Small intestine (tissue), 7 donors: Measurements from ENCODE around the gene ADAMTSL2. TPM values are rescaled to one million over a fixed set of nuclear protein-coding genes. Genes with fewer than 3 reads are reported as not detected.

Source experiments
- DNase-seq, 2 donors: peaks; one replicate each; pipeline versions ENCODE4 v3.0.0 to v3.0.0-alpha.2; 2013
- FAIRE-seq: peaks from 2 replicates; lab custom pipeline; 2012; peaks lifted over from hg19 to GRCh38; lab: Jason Lieb, UNC
- H3K27ac ChIP-seq, 3 donors: one replicate each; pipeline ENCODE4 v1.5.1; 2013; ENCODE audit warnings: low read length in 2 of 3, mild to moderate bottlenecking in 2 of 3, control low read depth in 1 of 3, inconsistent platforms in 1 of 3, low read depth in 1 of 3, moderate library complexity in 1 of 3
- H3K27me3 ChIP-seq, 3 donors: one replicate each; pipeline ENCODE4 v1.6.1; 2013; ENCODE audit warnings: low read length in 3 of 3, inconsistent platforms in 1 of 3; ENCODE audit not compliant: control insufficient read depth in 3 of 3, insufficient read depth in 3 of 3
- H3K36me3 ChIP-seq, 3 donors: one replicate each; pipeline ENCODE4 v1.6.1; 2013; ENCODE audit warnings: low read length in 3 of 3, inconsistent platforms in 1 of 3, low read depth in 1 of 3, mild to moderate bottlenecking in 1 of 3, moderate library complexity in 1 of 3; ENCODE audit not compliant: control insufficient read depth in 3 of 3, insufficient read depth in 2 of 3
- H3K4me1 ChIP-seq, 3 donors: one replicate each; pipeline ENCODE4 v1.6.1; 2013; ENCODE audit warnings: low read length in 2 of 3, inconsistent platforms in 1 of 3, low read depth in 1 of 3, mild to moderate bottlenecking in 1 of 3, moderate library complexity in 1 of 3; ENCODE audit not compliant: control insufficient read depth in 3 of 3, insufficient read depth in 2 of 3
- H3K4me3 ChIP-seq, 3 donors: one replicate each; pipeline ENCODE4 v1.5.1; 2013; ENCODE audit warnings: low read length in 3 of 3, control low read depth in 1 of 3, inconsistent platforms in 1 of 3, low read depth in 1 of 3, mild to moderate bottlenecking in 1 of 3, moderate library complexity in 1 of 3
- H3K9me3 ChIP-seq, 2 donors: one replicate each; pipeline ENCODE4 v1.6.1; 2013; ENCODE audit warnings: low read depth in 1 of 2, low read length in 1 of 2; ENCODE audit not compliant: control insufficient read depth in 2 of 2, insufficient read depth in 1 of 2
- WGBS, 3 donors: extraction: QIAGEN DNeasy Blood & Tissue Kit; methylation state at CpG; one replicate each; pipeline ENCODE4 v1.1.7; 2013; 5-methylcytosine and 5-hydroxymethylcytosine counted together
- polyA plus RNA-seq, 4 donors: library from polyadenylated mRNA; stranded (reverse) in 3 of 4; unstranded in 1 of 4; fragments of 200-250 nt in 3 of 4; fragments of 120-200 nt in 1 of 4; gene quantifications; one replicate each; pipeline versions ENCODE4 v1.2.1 to v1.2.3, GENCODE V29; 2013
- donor health status: healthy with polysubstance abuse.
- donor health status: control.
- donor health status: control.
- donor health status: Bipolar disorder and iron deficiency.
- donor health status: healthy.

The ADAMTSL2 gene
- polyA plus RNA-seq, 4 donors: 0.22 to 1.2 (median 0.43) TPM

- DNase-seq: no peak
These were observed 7.7 kb upstream of the ADAMTSL2 start for GRCh38 chr9:133526721-133527321.

GRCh38 chr9:133527444-133527920 lies 7.0 kb upstream of the ADAMTSL2 start:
- no peaks in the 10 kb centered on the region for H3K36me3 ChIP-seq
- H3K4me3 ChIP-seq: no peak overlapping the region
- DNase-seq (peak in 1 of 2 donors; percentile 35), FAIRE-seq (no peak)
- H3K27ac ChIP-seq: no peak overlapping the region
- peaks cover 0 to 18% (median 4%) of the 10 kb centered on the region in 3 donors for H3K4me1 ChIP-seq
- WGBS, 3 donors: 58 to 80% (median 77%) methylated on average over 18 of the region's 18 CpGs
- H3K9me3 ChIP-seq: no peaks in the 10 kb centered on the region
- peaks cover 0 to 14% (median 0%) of the 10 kb centered on the region in 3 donors for H3K27me3 ChIP-seq

More at GRCh38 chr9:133526721-133527321, 7.7 kb upstream of the ADAMTSL2 start:
- no peak for FAIRE-seq
- Histone ChIP-seq H3K27me3 (peaks cover 0 to 14% (median 0%) of the 10 kb centered on the region in 3 donors), H3K4me3 (no peak overlapping the region), H3K9me3 (no peaks in the 10 kb centered on the region), H3K36me3 (no peaks in the 10 kb centered on the region), H3K4me1 (peaks cover 0 to 18% (median 4%) of the 10 kb centered on the region in 3 donors), H3K27ac (no peak overlapping the region)
- 43 to 52% (median 44%) methylated on average over 21 of the region's 21 CpGs for WGBS, 3 donors

- WGBS, 3 donors: 57 to 72% (median 61%) methylated on average over 21 to 22 of the region's 22 CpGs
- peaks cover 0 to 16% (median 0%) of the 10 kb centered on the region in 3 donors for H3K27me3 ChIP-seq
- peaks cover 0 to 18% (median 4%) of the 10 kb centered on the region in 3 donors for H3K4me1 ChIP-seq
- no peak overlapping the region for H3K4me3 ChIP-seq
- no peak for DNase-seq
- no peak overlapping the region for H3K27ac ChIP-seq
- no peak for FAIRE-seq
- H3K9me3 ChIP-seq: no peaks in the 10 kb centered on the region
- H3K36me3 ChIP-seq: no peaks in the 10 kb centered on the region
These were observed 6.3 kb upstream of the ADAMTSL2 start for GRCh38 chr9:133528001-133528875.

- DNase-seq (no peak), FAIRE-seq (no peak)
- Histone ChIP-seq H3K4me1 (peaks cover 0 to 21% (median 6%) of the 10 kb centered on the region in 3 donors), H3K4me3 (no peak overlapping the region), H3K9me3 (no peaks in the 10 kb centered on the region), H3K27me3 (peaks cover 0 to 22% (median 5%) of the 10 kb centered on the region in 3 donors), H3K27ac (no peak overlapping the region), H3K36me3 (no peaks in the 10 kb centered on the region)
- 58 to 74% (median 60%) methylated on average over 11 of the region's 11 CpGs for WGBS, 3 donors
These were observed 5.6 kb upstream of the ADAMTSL2 start for GRCh38 chr9:133528876-133529241.

GRCh38 chr9:133529457-133529856 lies 5.0 kb upstream of the ADAMTSL2 start:
- no peak overlapping the region for H3K27ac ChIP-seq
- no peak for DNase-seq
- peaks cover 0 to 25% (median 6%) of the 10 kb centered on the region in 3 donors for H3K4me1 ChIP-seq
- no peak overlapping the region for H3K4me3 ChIP-seq
- FAIRE-seq: no peak
- peaks cover 0 to 26% (median 5%) of the 10 kb centered on the region in 3 donors for H3K27me3 ChIP-seq
- H3K9me3 ChIP-seq: no peaks in the 10 kb centered on the region
- 73 to 87% (median 80%) methylated on average over 7 of the region's 7 CpGs for WGBS, 3 donors
- no peaks in the 10 kb centered on the region for H3K36me3 ChIP-seq

GRCh38 chr9:133529874-133530273 lies 4.6 kb upstream of the ADAMTSL2 start:
- FAIRE-seq: no peak
- Histone ChIP-seq H3K4me1 (peaks cover 0 to 25% (median 6%) of the 10 kb centered on the region in 3 donors), H3K27ac (no peak overlapping the region), H3K9me3 (no peaks in the 10 kb centered on the region), H3K36me3 (no peaks in the 10 kb centered on the region), H3K27me3 (peaks cover 3 to 29% (median 5%) of the 10 kb centered on the region in 3 donors), H3K4me3 (no peak overlapping the region)
- no peak for DNase-seq
- WGBS, 3 donors: 83 to 88% (median 84%) methylated on average over 7 of the region's 7 CpGs

GRCh38 chr9:133531293-133531692 lies 3.2 kb upstream of the ADAMTSL2 start:
- H3K4me3 ChIP-seq: no peak overlapping the region
- H3K27ac ChIP-seq: no peak overlapping the region
- no peak for DNase-seq
- no peaks in the 10 kb centered on the region for H3K36me3 ChIP-seq
- H3K27me3 ChIP-seq: peaks cover 3 to 36% (median 5%) of the 10 kb centered on the region in 3 donors
- H3K9me3 ChIP-seq: no peaks in the 10 kb centered on the region
- FAIRE-seq: no peak
- WGBS, 3 donors: 60 to 69% (median 67%) methylated on average over 9 of the region's 9 CpGs
- peaks cover 0 to 25% (median 6%) of the 10 kb centered on the region in 3 donors for H3K4me1 ChIP-seq

GRCh38 chr9:133532937-133533668 lies 1.4 kb upstream of the ADAMTSL2 start:
- FAIRE-seq (no peak), DNase-seq (peak; percentile 39 to 54)
- Histone ChIP-seq H3K36me3 (no peaks in the 10 kb centered on the region), H3K4me3 (no peak overlapping the region), H3K27me3 (peaks cover 3 to 33% (median 5%) of the 10 kb centered on the region in 3 donors), H3K4me1 (peaks cover 0 to 9% (median 2%) of the 10 kb centered on the region in 3 donors), H3K27ac (no peak overlapping the region), H3K9me3 (no peaks in the 10 kb centered on the region)
- 35 to 60% (median 36%) methylated on average over 18 to 20 of the region's 20 CpGs for WGBS, 3 donors
